ENCODE data around the gene DNMBP. TPM values are rescaled to one million over a fixed set of nuclear protein-coding genes. Genes with fewer than 3 reads are reported as not detected.
A peak's percentile ranks its signal among the peaks of the same experiment; 100 is the strongest.

DNMBP gene, protein sequence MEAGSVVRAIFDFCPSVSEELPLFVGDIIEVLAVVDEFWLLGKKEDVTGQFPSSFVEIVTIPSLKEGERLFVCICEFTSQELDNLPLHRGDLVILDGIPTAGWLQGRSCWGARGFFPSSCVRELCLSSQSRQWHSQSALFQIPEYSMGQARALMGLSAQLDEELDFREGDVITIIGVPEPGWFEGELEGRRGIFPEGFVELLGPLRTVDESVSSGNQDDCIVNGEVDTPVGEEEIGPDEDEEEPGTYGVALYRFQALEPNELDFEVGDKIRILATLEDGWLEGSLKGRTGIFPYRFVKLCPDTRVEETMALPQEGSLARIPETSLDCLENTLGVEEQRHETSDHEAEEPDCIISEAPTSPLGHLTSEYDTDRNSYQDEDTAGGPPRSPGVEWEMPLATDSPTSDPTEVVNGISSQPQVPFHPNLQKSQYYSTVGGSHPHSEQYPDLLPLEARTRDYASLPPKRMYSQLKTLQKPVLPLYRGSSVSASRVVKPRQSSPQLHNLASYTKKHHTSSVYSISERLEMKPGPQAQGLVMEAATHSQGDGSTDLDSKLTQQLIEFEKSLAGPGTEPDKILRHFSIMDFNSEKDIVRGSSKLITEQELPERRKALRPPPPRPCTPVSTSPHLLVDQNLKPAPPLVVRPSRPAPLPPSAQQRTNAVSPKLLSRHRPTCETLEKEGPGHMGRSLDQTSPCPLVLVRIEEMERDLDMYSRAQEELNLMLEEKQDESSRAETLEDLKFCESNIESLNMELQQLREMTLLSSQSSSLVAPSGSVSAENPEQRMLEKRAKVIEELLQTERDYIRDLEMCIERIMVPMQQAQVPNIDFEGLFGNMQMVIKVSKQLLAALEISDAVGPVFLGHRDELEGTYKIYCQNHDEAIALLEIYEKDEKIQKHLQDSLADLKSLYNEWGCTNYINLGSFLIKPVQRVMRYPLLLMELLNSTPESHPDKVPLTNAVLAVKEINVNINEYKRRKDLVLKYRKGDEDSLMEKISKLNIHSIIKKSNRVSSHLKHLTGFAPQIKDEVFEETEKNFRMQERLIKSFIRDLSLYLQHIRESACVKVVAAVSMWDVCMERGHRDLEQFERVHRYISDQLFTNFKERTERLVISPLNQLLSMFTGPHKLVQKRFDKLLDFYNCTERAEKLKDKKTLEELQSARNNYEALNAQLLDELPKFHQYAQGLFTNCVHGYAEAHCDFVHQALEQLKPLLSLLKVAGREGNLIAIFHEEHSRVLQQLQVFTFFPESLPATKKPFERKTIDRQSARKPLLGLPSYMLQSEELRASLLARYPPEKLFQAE (N-terminal part only)
- 15.1 TPM for total RNA-seq

GRCh38 chr10:100009793-100010676, at the start of gene DNMBP:
Gene DNMBP, minus strand, starts transcription at chr10:100009947. Its CDS starts 37,823 bp downstream, at chr10:99972124.
- peak within 1 kb of the TSS; percentile 89 to 98 (median 96) for H3K4me3 ChIP-seq (ENCODE audit: low read length in 3 of 3)
- peak within 1 kb of the TSS; percentile 81 for H3K27ac ChIP-seq (ENCODE audit: low read depth, low read length)
- H3K9ac ChIP-seq (ENCODE audit: low read depth in 1 of 3, low read length in 3 of 3) = peak within 1 kb of the TSS; percentile 88 to 96 (median 93)
- no peaks in the 10 kb centered on the region for H3K36me3 ChIP-seq (ENCODE audit: control insufficient read depth in 3 of 3, insufficient read depth in 3 of 3, low read length in 3 of 3)
- no peaks in the 10 kb centered on the region for H3K9me3 ChIP-seq (ENCODE audit: control insufficient read depth in 3 of 3, low read length in 3 of 3)
- no peaks in the 10 kb centered on the region for H3K27me3 ChIP-seq (ENCODE audit: control insufficient read depth in 3 of 3, insufficient read depth in 3 of 3, low read length in 3 of 3)
- peaks cover 27 to 42% (median 36%) of the 10 kb centered on the region in 3 donors for H3K4me1 ChIP-seq (ENCODE audit: control insufficient read depth in 3 of 3, insufficient read depth in 3 of 3, low read length in 3 of 3)

- Histone ChIP-seq H3K9me3 (ENCODE audit: control insufficient read depth in 3 of 3, low read length in 3 of 3) (no peaks in the 10 kb centered on the region), H3K36me3 (ENCODE audit: control insufficient read depth in 3 of 3, insufficient read depth in 3 of 3, low read length in 3 of 3) (no peaks in the 10 kb centered on the region), H3K4me3 (ENCODE audit: low read length in 3 of 3) (no peak overlapping the region), H3K9ac (ENCODE audit: low read depth in 1 of 3, low read length in 3 of 3) (no peak overlapping the region), H3K27ac (ENCODE audit: low read depth, low read length) (no peak overlapping the region), H3K4me1 (ENCODE audit: control insufficient read depth in 3 of 3, insufficient read depth in 3 of 3, low read length in 3 of 3) (no peaks in the 10 kb centered on the region), H3K27me3 (ENCODE audit: control insufficient read depth in 3 of 3, insufficient read depth in 3 of 3, low read length in 3 of 3) (no peaks in the 10 kb centered on the region)
These were observed 48.2 kb upstream of the DNMBP start for GRCh38 chr10:100057948-100058347.

DNA sequence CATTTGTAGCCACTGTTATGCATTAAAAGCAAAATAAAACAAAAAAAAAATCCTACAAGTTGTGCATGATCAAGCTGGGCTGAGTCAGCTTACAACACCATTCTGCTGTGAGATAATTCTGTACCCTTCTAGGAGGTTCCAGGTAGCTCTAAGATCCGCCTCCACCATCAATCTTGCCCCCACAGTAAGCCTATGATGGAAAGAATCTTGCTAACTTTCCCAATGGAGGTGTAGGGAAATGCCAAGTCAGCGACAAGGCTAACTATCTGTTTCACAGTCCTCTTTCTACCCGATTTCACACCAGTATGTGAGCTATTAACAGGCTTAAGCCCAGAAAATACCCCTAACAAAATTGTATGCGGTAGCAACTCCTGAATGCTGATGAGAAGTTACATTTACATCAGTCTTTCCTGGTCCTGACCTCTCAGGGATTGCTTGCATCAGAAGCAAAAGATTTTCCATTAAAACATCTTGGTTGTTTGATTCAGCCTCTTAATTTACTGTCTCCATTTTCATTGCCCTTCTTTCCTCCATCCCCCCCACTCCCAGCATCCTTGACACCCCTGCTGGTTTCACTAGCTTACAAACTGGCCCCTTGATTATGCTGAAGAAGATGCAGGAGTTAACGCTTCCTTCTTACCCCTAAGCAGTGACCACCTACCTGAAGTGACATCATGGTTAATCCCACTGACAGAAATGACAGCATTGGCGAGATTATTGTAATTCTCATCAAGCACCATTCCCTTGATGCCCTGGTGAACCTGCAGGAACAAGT, 44.1 kb upstream of the DNMBP start:
- Histone ChIP-seq H3K9ac (ENCODE audit: low read depth in 1 of 3, low read length in 3 of 3) (no peak overlapping the region), H3K4me3 (ENCODE audit: low read length in 3 of 3) (no peak overlapping the region), H3K9me3 (ENCODE audit: control insufficient read depth in 3 of 3, low read length in 3 of 3) (no peaks in the 10 kb centered on the region), H3K27ac (ENCODE audit: low read depth, low read length) (no peak overlapping the region), H3K27me3 (ENCODE audit: control insufficient read depth in 3 of 3, insufficient read depth in 3 of 3, low read length in 3 of 3) (no peaks in the 10 kb centered on the region), H3K36me3 (ENCODE audit: control insufficient read depth in 3 of 3, insufficient read depth in 3 of 3, low read length in 3 of 3) (no peaks in the 10 kb centered on the region), H3K4me1 (ENCODE audit: control insufficient read depth in 3 of 3, insufficient read depth in 3 of 3, low read length in 3 of 3) (no peaks in the 10 kb centered on the region)

DNA sequence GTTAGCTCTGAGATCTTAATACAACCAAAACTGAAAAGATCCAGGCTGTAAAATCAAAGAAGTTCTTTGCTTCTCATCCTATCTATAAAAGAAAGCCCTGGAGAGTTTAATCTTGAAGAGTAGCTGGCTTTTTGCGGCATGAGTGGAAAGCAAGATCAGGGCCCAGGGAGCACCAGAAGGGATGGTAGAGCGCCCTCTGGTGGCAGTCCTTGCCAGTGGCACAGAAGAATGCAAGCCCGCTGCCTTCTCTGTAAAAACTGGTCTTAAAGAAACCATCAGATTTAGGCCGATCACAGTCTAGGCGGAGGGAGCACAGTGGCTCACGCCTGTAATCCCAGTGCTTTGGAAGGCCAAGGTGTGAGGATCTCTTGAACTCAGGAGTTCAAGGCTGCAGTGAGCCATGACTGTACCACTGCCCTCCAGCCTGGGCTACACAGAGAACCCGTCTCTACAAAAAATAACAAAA, 36.3 kb upstream of the DNMBP start:
- Histone ChIP-seq H3K4me3 (ENCODE audit: low read length in 3 of 3) (no peak overlapping the region), H3K27ac (ENCODE audit: low read depth, low read length) (no peak overlapping the region), H3K9me3 (ENCODE audit: control insufficient read depth in 3 of 3, low read length in 3 of 3) (no peaks in the 10 kb centered on the region), H3K36me3 (ENCODE audit: control insufficient read depth in 3 of 3, insufficient read depth in 3 of 3, low read length in 3 of 3) (no peaks in the 10 kb centered on the region), H3K9ac (ENCODE audit: low read depth in 1 of 3, low read length in 3 of 3) (peak overlapping the region in 1 of 3 donors; percentile 33), H3K4me1 (ENCODE audit: control insufficient read depth in 3 of 3, insufficient read depth in 3 of 3, low read length in 3 of 3) (peaks cover 0 to 2% (median 0%) of the 10 kb centered on the region in 3 donors), H3K27me3 (ENCODE audit: control insufficient read depth in 3 of 3, insufficient read depth in 3 of 3, low read length in 3 of 3) (no peaks in the 10 kb centered on the region)

GRCh38 chr10:100045592-100045991, 35.8 kb upstream of the DNMBP start:
- Histone ChIP-seq H3K9ac (ENCODE audit: low read depth in 1 of 3, low read length in 3 of 3) (no peak overlapping the region), H3K27me3 (ENCODE audit: control insufficient read depth in 3 of 3, insufficient read depth in 3 of 3, low read length in 3 of 3) (no peaks in the 10 kb centered on the region), H3K9me3 (ENCODE audit: control insufficient read depth in 3 of 3, low read length in 3 of 3) (no peaks in the 10 kb centered on the region), H3K36me3 (ENCODE audit: control insufficient read depth in 3 of 3, insufficient read depth in 3 of 3, low read length in 3 of 3) (no peaks in the 10 kb centered on the region), H3K4me3 (ENCODE audit: low read length in 3 of 3) (no peak overlapping the region), H3K27ac (ENCODE audit: low read depth, low read length) (no peak overlapping the region), H3K4me1 (ENCODE audit: control insufficient read depth in 3 of 3, insufficient read depth in 3 of 3, low read length in 3 of 3) (peaks cover 0 to 2% (median 0%) of the 10 kb centered on the region in 3 donors)

DNA sequence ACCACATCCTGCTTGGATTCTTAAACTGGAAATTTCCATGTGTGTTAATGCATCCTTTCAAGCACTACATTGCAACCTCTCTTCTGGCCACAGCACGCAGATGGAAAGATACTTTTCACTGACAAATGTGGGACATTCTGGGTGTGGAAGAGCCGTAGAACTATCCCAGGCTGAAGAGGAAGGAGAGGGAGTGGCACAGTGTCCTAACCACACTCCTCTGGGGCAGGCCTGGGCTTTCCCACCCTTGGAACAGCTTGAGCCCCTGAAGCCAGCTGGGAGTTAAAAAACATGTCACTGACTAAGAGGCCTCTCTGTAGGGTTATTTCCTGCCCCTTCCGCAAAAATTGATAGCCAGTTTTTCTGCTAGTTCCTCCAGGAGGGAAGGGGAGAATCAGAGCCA, 34.0 kb upstream of the DNMBP start:
- H3K27me3 ChIP-seq (ENCODE audit: control insufficient read depth in 3 of 3, insufficient read depth in 3 of 3, low read length in 3 of 3) = no peaks in the 10 kb centered on the region
- H3K36me3 ChIP-seq (ENCODE audit: control insufficient read depth in 3 of 3, insufficient read depth in 3 of 3, low read length in 3 of 3) = no peaks in the 10 kb centered on the region
- H3K4me1 ChIP-seq (ENCODE audit: control insufficient read depth in 3 of 3, insufficient read depth in 3 of 3, low read length in 3 of 3) = peaks cover 0 to 2% (median 0%) of the 10 kb centered on the region in 3 donors
- no peak overlapping the region for H3K9ac ChIP-seq (ENCODE audit: low read depth in 1 of 3, low read length in 3 of 3)
- peak overlapping the region; percentile 54 for H3K27ac ChIP-seq (ENCODE audit: low read depth, low read length)
- no peaks in the 10 kb centered on the region for H3K9me3 ChIP-seq (ENCODE audit: control insufficient read depth in 3 of 3, low read length in 3 of 3)
- no peak overlapping the region for H3K4me3 ChIP-seq (ENCODE audit: low read length in 3 of 3)

GRCh38 chr10:100043344-100043743, 33.6 kb upstream of the DNMBP start:
- Histone ChIP-seq H3K27ac (ENCODE audit: low read depth, low read length) (no peak overlapping the region), H3K36me3 (ENCODE audit: control insufficient read depth in 3 of 3, insufficient read depth in 3 of 3, low read length in 3 of 3) (no peaks in the 10 kb centered on the region), H3K4me3 (ENCODE audit: low read length in 3 of 3) (no peak overlapping the region), H3K27me3 (ENCODE audit: control insufficient read depth in 3 of 3, insufficient read depth in 3 of 3, low read length in 3 of 3) (no peaks in the 10 kb centered on the region), H3K4me1 (ENCODE audit: control insufficient read depth in 3 of 3, insufficient read depth in 3 of 3, low read length in 3 of 3) (peaks cover 0 to 4% (median 0%) of the 10 kb centered on the region in 3 donors), H3K9ac (ENCODE audit: low read depth in 1 of 3, low read length in 3 of 3) (no peak overlapping the region), H3K9me3 (ENCODE audit: control insufficient read depth in 3 of 3, low read length in 3 of 3) (no peaks in the 10 kb centered on the region)

DNA sequence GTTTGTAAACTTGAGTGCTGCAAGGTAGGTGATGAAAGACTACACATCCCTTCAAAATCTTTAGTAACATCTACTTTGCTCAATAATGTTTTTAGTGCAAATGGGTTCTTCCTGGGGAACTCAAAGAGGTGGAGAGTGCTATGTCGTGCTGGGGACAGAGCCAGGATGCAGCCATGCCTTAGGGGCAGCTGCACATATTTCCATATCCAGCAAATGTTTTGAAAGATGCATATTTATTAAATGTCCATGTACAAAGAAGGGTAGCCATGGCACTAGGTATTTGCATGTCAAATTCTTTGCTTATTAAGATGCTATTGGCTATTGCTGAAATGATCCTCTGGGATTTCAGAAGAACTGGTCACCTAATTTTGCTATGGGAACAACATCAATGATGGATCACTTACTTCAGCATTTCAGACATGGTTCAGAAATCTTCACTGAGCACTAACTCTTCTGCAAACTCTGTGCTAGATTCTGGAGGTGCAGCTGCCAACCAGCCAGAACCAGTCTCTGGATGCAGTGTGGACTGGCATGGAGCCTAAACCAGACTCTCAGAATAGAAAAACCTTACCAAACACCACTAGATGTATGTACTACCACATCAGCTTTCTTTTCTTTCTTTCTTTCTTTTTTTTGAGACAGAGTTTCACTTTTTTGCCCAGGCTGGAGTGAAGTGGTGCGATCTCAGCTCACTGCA, 31.7 kb upstream of the DNMBP start:
- no peak overlapping the region for H3K27ac ChIP-seq (ENCODE audit: low read depth, low read length)

More for the DNA sequence above, 31.7 kb upstream of the DNMBP start:
- H3K36me3 ChIP-seq (ENCODE audit: control insufficient read depth in 3 of 3, insufficient read depth in 3 of 3, low read length in 3 of 3) = no peaks in the 10 kb centered on the region
- H3K4me3 ChIP-seq (ENCODE audit: low read length in 3 of 3) = no peak overlapping the region
- no peaks in the 10 kb centered on the region for H3K27me3 ChIP-seq (ENCODE audit: control insufficient read depth in 3 of 3, insufficient read depth in 3 of 3, low read length in 3 of 3)
- peaks cover 0 to 4% (median 0%) of the 10 kb centered on the region in 3 donors for H3K4me1 ChIP-seq (ENCODE audit: control insufficient read depth in 3 of 3, insufficient read depth in 3 of 3, low read length in 3 of 3)
- no peaks in the 10 kb centered on the region for H3K9me3 ChIP-seq (ENCODE audit: control insufficient read depth in 3 of 3, low read length in 3 of 3)
- H3K9ac ChIP-seq (ENCODE audit: low read depth in 1 of 3, low read length in 3 of 3) = no peak overlapping the region
